HCT116 (cell line): Measurements from ENCODE around the gene MAPK10. TPM values are rescaled to one million over a fixed set of nuclear protein-coding genes. Genes with fewer than 3 reads are reported as not detected.
"Not testable (repeated sequence)": the region's sequence is repeated elsewhere in the genome, so short reads cannot be mapped to it uniquely, and the experiment has no call there.

ENCODE experiments used
- ATAC-seq: fragments of 200-7000 bp; cut with Tn5 transposase; 2 replicates; pipeline ENCODE4 v1.9.1; 2020; ENCODE audit warnings: mild to moderate bottlenecking, moderate library complexity
- BruUV-seq: library from RNA; stranded (reverse); fragments of 400-500 nt; replicated peaks from 2 replicates; lab custom pipeline; 2021; lab: Mats Ljungman, UMichigan
- CTCF ChIA-PET: fragments of 300-600 bp; sonication (Branson Sonifier 250); formaldehyde crosslinking; loops from one replicate; lab custom pipeline; 2021; ENCODE audit warnings: antibody characterized with exemption; lab: Charles Lee
- POLR2A ChIA-PET: fragments of 300-600, 350-600 bp; sonication (Branson Sonifier 250); formaldehyde crosslinking; loops from one replicate; lab custom pipeline; 2021; ENCODE audit warnings: antibody characterized with exemption; lab: Charles Lee
- RAD21 ChIA-PET, 2 experiments: fragments of 300-600 bp; sonication (Branson Sonifier 250); formaldehyde crosslinking; loops; one replicate each; lab custom pipeline; 2023; ENCODE audit warnings: low total read pairs in 2 of 2; ENCODE audit not compliant: uncharacterized antibody in 2 of 2, unreplicated experiment in 2 of 2, low non-redundant PET in 1 of 2; lab: Charles Lee
- DNase-seq: peaks from one replicate; pipeline ENCODE4 v3.0.0-alpha.2; 2010; ENCODE audit warnings: low read depth, low spot score
- H2AFZ ChIP-seq: fragments of 200-600 bp; shearing (Covaris generic), sonication (generic); 2 replicates; pipeline ENCODE4 v1.6.1; 2017; ENCODE audit warnings: low read depth, mixed run types, mixed read lengths, antibody characterized with exemption, low read length; ENCODE audit not compliant: poor library complexity, severe bottlenecking
- H3K27ac ChIP-seq: 2 replicates; pipeline ENCODE4 v1.5.1; 2012; ENCODE audit warnings: low read depth, low read length
- H3K27me3 ChIP-seq: fragments of 200-600 bp; sonication (generic); 2 replicates; pipeline ENCODE4 v1.6.1; 2016; ENCODE audit warnings: mixed run types, low read length, mixed read lengths; ENCODE audit not compliant: insufficient read depth
- H3K36me3 ChIP-seq, 2 experiments: fragments of 200-500 bp in 1 of 2; fragments of 200-600 bp in 1 of 2; sonication (Bioruptor generic) in 1 of 2; sonication (generic) in 1 of 2; 2 replicates each; pipeline versions ENCODE4 v1.5.1 to v1.6.1; 2014 to 2016; ENCODE audit warnings: low read length in 2 of 2, inconsistent platforms in 1 of 2, mixed read lengths in 1 of 2, mixed run types in 1 of 2; ENCODE audit not compliant: insufficient read depth in 2 of 2, control insufficient read depth in 1 of 2
- H3K4me1 ChIP-seq, 2 experiments: fragments of 200-600 bp in 1 of 2; sonication (generic) in 1 of 2; 2 replicates each; pipeline versions ENCODE4 v1.5.1 to v1.6.1; 2012 to 2017; ENCODE audit warnings: low read length in 2 of 2, inconsistent platforms in 1 of 2, mild to moderate bottlenecking in 1 of 2, mixed read lengths in 1 of 2, mixed run types in 1 of 2, moderate library complexity in 1 of 2; ENCODE audit not compliant: insufficient read depth in 2 of 2, control insufficient read depth in 1 of 2
- H3K4me2 ChIP-seq: fragments of 200-600 bp; sonication (generic); 2 replicates; pipeline ENCODE4 v1.6.1; 2017; ENCODE audit warnings: mixed run types, low read length, mixed read lengths
- H3K4me3 ChIP-seq, 2 experiments: fragments of 200-600 bp in 1 of 2; sonication (generic) in 1 of 2; replicated peaks in 1 of 2; 2 replicates each; pipeline ENCODE4 v1.5.1; 2011 to 2016; ENCODE audit warnings: low read length in 2 of 2, control low read depth in 1 of 2, low read depth in 1 of 2, mild to moderate bottlenecking in 1 of 2, mixed read lengths in 1 of 2, mixed run types in 1 of 2
- H3K79me2 ChIP-seq: fragments of 200-600 bp; sonication (generic); 2 replicates; pipeline ENCODE4 v1.6.1; 2017; ENCODE audit warnings: mild to moderate bottlenecking, mixed run types, low read length, moderate library complexity, mixed read lengths; ENCODE audit not compliant: insufficient read depth
- H3K9ac ChIP-seq: fragments of 200-600 bp; sonication (generic); 2 replicates; pipeline ENCODE4 v1.6.1; 2016; ENCODE audit warnings: low read length, mixed read lengths
- H3K9me2 ChIP-seq: fragments of 200-600 bp; sonication (generic), shearing (Covaris generic); 2 replicates; pipeline ENCODE4 v1.6.1; 2017; ENCODE audit warnings: mixed run types, mild to moderate bottlenecking, moderate library complexity; ENCODE audit not compliant: insufficient read depth
- H3K9me3 ChIP-seq, 2 experiments: fragments of 200-500 bp in 1 of 2; fragments of 200-600 bp in 1 of 2; sonication (Bioruptor generic) in 1 of 2; sonication (generic) in 1 of 2; 2 replicates each; pipeline ENCODE4 v1.6.1; 2014 to 2017; ENCODE audit warnings: low read length in 2 of 2, mixed read lengths in 2 of 2, inconsistent platforms in 1 of 2, low read depth in 1 of 2, mild to moderate bottlenecking in 1 of 2, mixed run types in 1 of 2, moderate library complexity in 1 of 2; ENCODE audit not compliant: control insufficient read depth in 1 of 2, insufficient read depth in 1 of 2
- H4K20me1 ChIP-seq: fragments of 200-600 bp; sonication (generic), shearing (Covaris generic); 2 replicates; pipeline ENCODE4 v1.6.1; 2017; ENCODE audit warnings: mixed run types, mild to moderate bottlenecking, moderate library complexity; ENCODE audit not compliant: insufficient read depth
- CBX3 ChIP-seq: IDR thresholded peaks from 2 replicates; pipeline ENCODE4 v1.6.1; 2012; ENCODE audit warnings: low read depth
- CTCF ChIP-seq, 3 experiments: fragments of 200-600 bp in 1 of 3; sonication (generic) in 1 of 3; IDR thresholded peaks in 2 of 3; conservative IDR thresholded peaks in 1 of 3; 2 replicates each; pipeline ENCODE4 v1.5.1; 2012 to 2017; ENCODE audit warnings: low read depth in 2 of 3, low read length in 2 of 3, antibody characterized with exemption in 1 of 3, borderline replicate concordance in 1 of 3, control low read depth in 1 of 3, mild to moderate bottlenecking in 1 of 3, mixed read lengths in 1 of 3, mixed run types in 1 of 3, moderate library complexity in 1 of 3; ENCODE audit not compliant: insufficient read depth in 1 of 3
- ELF1 ChIP-seq: IDR thresholded peaks from 2 replicates; pipeline ENCODE4 v1.6.1; 2012; ENCODE audit warnings: low read depth, borderline replicate concordance
- EZH2 ChIP-seq: fragments of 200-600 bp; sonication (generic); IDR thresholded peaks from 2 replicates; pipeline ENCODE4 v1.6.1; 2017; ENCODE audit warnings: antibody characterized with exemption, mixed run types
- EZH2phosphoT487 ChIP-seq: fragments of 200-600 bp; IDR thresholded peaks from 2 replicates; pipeline ENCODE4 v1.6.1; 2018; ENCODE audit warnings: antibody characterized with exemption, borderline replicate concordance
- FOSL1 ChIP-seq: IDR thresholded peaks from 2 replicates; pipeline ENCODE4 v1.6.1; 2012; ENCODE audit warnings: low read depth
- JUND ChIP-seq: IDR thresholded peaks from 2 replicates; pipeline ENCODE4 v1.6.1; 2012
- POLR2AphosphoS5 ChIP-seq: IDR thresholded peaks from 2 replicates; pipeline ENCODE4 v1.6.1; 2011; ENCODE audit warnings: mild to moderate bottlenecking, low read depth, low read length, moderate library complexity
- RAD21 ChIP-seq: IDR thresholded peaks from 2 replicates; pipeline ENCODE4 v1.6.1; 2012; ENCODE audit warnings: low read depth, mild to moderate bottlenecking
- REST ChIP-seq: IDR thresholded peaks from 2 replicates; pipeline ENCODE4 v1.6.1; 2012; ENCODE audit warnings: low read depth
- SIN3A ChIP-seq: IDR thresholded peaks from 2 replicates; pipeline ENCODE4 v1.6.1; 2012; ENCODE audit warnings: low read depth
- SP1 ChIP-seq: IDR thresholded peaks from 2 replicates; pipeline ENCODE4 v1.6.1; 2012; ENCODE audit warnings: low read depth
- SRF ChIP-seq: IDR thresholded peaks from 2 replicates; pipeline ENCODE4 v1.6.1; 2012; ENCODE audit warnings: low read depth
- YY1 ChIP-seq: IDR thresholded peaks from 2 replicates; pipeline ENCODE4 v1.6.1; 2011; ENCODE audit warnings: low read length, low read depth, moderate library complexity, mild to moderate bottlenecking; ENCODE audit not compliant: insufficient replicate concordance; ENCODE audit errors: extremely low read depth
- ZFX ChIP-seq: fragments of 450-650 bp; IDR thresholded peaks from 2 replicates; pipeline ENCODE4 v1.6.1; 2017
- ZNF274 ChIP-seq: fragments of 200-500 bp; sonication (Bioruptor generic); IDR thresholded peaks from 2 replicates; pipeline ENCODE4 v1.6.1; 2014; ENCODE audit warnings: mild to moderate bottlenecking, low read depth, low read length, inconsistent platforms
- intact Hi-C: fragments of 100-400 bp; cut with micrococcal nuclease; formaldehyde crosslinking; loops from 2 replicates; pipeline ENCODE4 v1.10.0; 2022
- total RNA-seq: library from RNA; stranded (reverse); gene quantifications from one replicate; pipeline ENCODE4 v1.2.1, GENCODE V29; 2021; ENCODE audit not compliant: unreplicated experiment
- TF ChIP-seq, protein P1 (sequence below): IDR thresholded peaks from 2 replicates; pipeline ENCODE4 v1.6.1; 2012

The MAPK10 gene
- total RNA-seq, 1 experiment from 2014 or later: 0.52 TPM

DNA sequence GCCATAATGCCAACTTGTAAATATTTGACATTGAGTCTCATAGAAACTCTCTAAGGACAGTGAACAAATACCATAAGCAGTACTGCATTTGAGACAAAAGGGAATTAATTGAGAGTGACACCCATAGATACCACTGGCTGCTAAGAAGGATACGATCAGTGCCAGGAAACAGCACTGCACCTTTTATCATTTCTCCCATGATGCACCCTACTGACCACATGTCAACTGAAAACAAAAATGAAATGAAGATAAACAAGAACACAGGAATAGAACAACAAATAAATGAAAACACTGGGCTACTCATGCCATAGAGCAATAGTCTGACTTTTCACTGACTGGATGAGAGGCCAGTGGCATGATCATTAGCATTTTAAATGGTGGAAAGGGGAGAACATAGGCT, 270.8 kb downstream of the MAPK10 start:
- Histone ChIP-seq H3K9me2 (0 out of 2 replicates have a peak, but pooled peaks cover 3% of the 10 kb centered on the region), H3K4me2 (no peak overlapping the region), H3K4me1 (peaks cover 0 to 4% of the 10 kb centered on the region in 2 experiments; a peak in 1 of 4 replicates), H3K36me3 (no peaks in the 10 kb centered on the region), H3K4me3 (no peak overlapping the region), H2AFZ (peak overlapping the region; percentile 55), H3K9ac (no peak overlapping the region), H3K9me3 (no peaks in the 10 kb centered on the region), H3K27me3 (no peaks in the 10 kb centered on the region), H3K79me2 (no peaks in the 10 kb centered on the region), H3K27ac (no peak overlapping the region), H4K20me1 (no peaks in the 10 kb centered on the region)
- no TSS peak for BruUV-seq
- no peak for DNase-seq
- POLR2A ChIA-PET: no interaction called here
- CTCF ChIA-PET: no interaction called here
- ATAC-seq: no peak
- RAD21 ChIA-PET: no interaction called here
- TF ChIP-seq ZFX (no peak), ELF1 (no peak), CBX3 (no peak), CTCF (IDR thresholded peaks at IDR 0.05 in 2 of 3, conservative IDR thresholded peaks at IDR 0.05 in 1 of 3; ENCODE audit: borderline replicate concordance in 1 of 3, insufficient read depth in 1 of 3, low read depth in 2 of 3, low read length in 2 of 3) (no peak), SP1 (no peak), SIN3A (no peak), RAD21 (no peak), FOSL1 (no peak), YY1 (no peak), JUND (no peak), SRF (no peak), ZNF274 (no peak), EZH2 (no peak), POLR2AphosphoS5 (no peak), EZH2phosphoT487 (no peak), REST (no peak)
- TF ChIP-seq, protein P1, sequence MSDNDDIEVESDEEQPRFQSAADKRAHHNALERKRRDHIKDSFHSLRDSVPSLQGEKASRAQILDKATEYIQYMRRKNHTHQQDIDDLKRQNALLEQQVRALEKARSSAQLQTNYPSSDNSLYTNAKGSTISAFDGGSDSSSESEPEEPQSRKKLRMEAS: no peak
- intact Hi-C loops: no loop called here

DNA sequence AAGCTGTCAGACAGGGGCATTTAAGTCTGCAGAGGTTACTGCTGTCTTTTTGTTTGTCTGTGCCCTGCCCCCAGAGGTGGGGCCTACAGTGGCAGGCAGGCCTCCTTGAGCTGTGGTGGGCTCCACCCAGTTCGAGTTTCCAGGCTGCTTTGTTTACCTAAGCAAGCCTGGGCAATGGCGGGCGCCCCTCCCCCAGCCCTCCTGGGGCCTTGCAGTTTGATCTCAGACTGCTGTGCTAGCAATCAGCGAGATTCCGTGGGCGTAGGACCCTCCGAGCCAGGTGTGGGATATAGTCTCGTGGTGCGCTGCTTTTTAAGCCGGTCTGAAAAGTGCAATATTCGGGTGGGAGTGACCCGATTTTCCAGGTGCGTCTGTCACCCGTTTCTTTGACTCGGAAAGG, 284.1 kb downstream of the MAPK10 start:
- H3K9ac ChIP-seq, H3K4me1 ChIP-seq, H3K4me2 ChIP-seq, H3K9me2 ChIP-seq, intact Hi-C loops, H4K20me1 ChIP-seq, POLR2A ChIA-PET, CTCF ChIA-PET, H3K9me3 ChIP-seq, H3K79me2 ChIP-seq, DNase-seq, H3K4me3 ChIP-seq, H3K36me3 ChIP-seq, RAD21 ChIA-PET, H3K27me3 ChIP-seq, BruUV-seq, H3K27ac ChIP-seq, H2AFZ ChIP-seq, ATAC-seq: not testable (repeated sequence)
